NOMO-1 (cell line): ENCODE data around the gene FADS2.

Experiments
- DNase-seq, 2 experiments: peaks; one replicate each; lab custom pipeline; 2025; ENCODE audit not compliant: unreplicated experiment in 2 of 2; lab: John Stamatoyannopoulos, UW

Gene FADS2

DNA sequence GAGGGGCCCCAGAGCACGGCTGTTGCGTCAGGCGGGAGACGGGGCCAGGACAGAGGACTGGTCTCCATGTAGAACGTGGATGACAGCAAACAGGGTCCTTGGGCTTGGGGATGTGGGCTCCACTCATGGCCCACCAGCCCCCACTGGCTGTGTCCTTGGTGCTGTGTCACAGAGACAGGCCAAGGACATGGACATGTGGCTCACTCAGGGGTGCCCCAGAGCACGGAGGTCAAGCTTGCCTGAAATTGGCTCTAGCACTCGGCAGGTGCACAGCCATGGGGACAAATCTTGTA is 14.4 kb downstream of the FADS2 start:
- no peak for DNase-seq

GRCh38 chr11:61844909-61845565 is 16.9 kb downstream of the FADS2 start:
- no peak for DNase-seq

DNA sequence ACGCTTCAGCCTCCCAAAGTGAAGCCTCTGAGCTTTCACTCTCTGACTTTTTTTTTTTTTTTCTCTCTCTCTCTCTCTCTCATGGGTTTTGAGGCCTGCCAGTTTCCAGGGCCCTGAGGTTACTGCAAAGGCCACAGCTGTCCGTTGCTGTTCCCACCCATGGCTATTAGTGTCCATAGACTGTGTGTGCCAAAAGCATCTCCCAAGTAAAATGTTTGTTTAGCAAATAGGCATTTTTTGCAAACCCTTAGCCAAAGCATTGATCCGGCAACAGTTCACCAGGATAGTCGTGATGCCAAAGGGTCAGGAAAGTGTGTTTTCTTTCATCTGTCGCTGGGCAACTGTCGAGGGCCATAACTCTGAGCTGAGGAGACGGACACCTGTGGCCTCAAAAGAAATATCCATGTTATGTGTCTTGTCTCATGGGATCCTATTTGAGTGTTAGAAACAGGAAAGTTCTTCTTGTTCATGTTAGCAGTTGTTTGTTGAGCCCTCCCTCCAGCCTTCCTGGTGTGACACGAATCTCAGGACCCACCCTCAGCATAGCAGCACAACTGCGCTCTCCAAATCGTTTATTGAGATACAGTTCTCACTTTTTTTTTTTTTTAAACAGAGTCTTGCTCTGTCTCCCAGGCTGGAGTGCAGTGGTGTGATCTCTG is 18.4 kb downstream of the FADS2 start:
- no peak for DNase-seq

GRCh38 chr11:61847914-61848581 is 19.9 kb downstream of the FADS2 start:
- no peak for DNase-seq

DNA sequence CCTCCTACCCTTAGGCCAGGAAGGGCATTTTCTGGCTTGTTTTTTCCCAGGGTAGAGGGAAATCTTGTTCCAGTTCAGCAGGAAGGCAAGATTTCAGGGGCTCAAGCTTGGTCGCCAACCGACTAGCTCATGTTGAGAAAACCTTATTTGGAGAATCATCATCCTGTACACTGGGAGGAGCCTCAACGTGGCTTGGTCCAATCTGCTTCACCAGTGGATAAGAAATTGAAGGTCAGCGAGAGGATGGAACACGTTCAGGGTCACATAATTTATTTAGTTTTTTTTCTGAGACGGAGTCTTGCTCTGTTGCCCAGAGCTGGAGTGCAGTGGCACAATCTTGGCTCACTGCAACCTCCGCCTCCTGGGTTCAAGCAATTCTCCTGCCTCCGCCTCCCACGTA is 20.5 kb downstream of the FADS2 start:
- DNase-seq, result no peak

- no peak for DNase-seq
Measured at GRCh38 chr11:61850687-61851086, 22.6 kb downstream of the FADS2 start.

- no peak for DNase-seq
Measured at GRCh38 chr11:61851113-61851899, 23.2 kb downstream of the FADS2 start.

DNA sequence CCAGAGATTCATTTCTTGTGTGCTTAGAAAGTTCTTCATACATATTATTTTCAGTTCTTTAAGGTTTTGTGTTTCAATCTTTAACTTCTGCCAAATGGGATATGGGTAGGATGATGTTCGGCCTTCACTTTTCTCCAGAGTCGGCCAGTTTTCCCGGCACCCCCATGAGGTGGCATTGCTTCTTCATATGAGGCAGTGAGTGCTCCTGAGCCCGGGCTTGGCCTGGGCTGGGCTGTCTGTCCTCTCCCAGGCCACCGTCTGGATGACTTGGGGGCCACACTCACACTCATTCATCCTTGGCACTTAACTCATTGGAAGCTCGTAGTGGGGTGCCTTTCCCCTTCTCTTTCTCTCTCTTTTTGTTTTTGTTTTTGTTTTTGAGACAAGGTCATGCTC is 23.8 kb downstream of the FADS2 start:
- DNase-seq, result no peak

GRCh38 chr11:61853698-61854169 is 25.6 kb downstream of the FADS2 start:
- no peak for DNase-seq

- DNase-seq, result no peak
Measured at GRCh38 chr11:61854206-61854895, 26.3 kb downstream of the FADS2 start.

GRCh38 chr11:61854966-61855714 is 27.0 kb downstream of the FADS2 start:
- DNase-seq, result no peak

GRCh38 chr11:61855939-61856680 is 28.0 kb downstream of the FADS2 start:
- no peak for DNase-seq

GRCh38 chr11:61860054-61860903 is 32.2 kb downstream of the FADS2 start:
- DNase-seq, result no peak

DNA sequence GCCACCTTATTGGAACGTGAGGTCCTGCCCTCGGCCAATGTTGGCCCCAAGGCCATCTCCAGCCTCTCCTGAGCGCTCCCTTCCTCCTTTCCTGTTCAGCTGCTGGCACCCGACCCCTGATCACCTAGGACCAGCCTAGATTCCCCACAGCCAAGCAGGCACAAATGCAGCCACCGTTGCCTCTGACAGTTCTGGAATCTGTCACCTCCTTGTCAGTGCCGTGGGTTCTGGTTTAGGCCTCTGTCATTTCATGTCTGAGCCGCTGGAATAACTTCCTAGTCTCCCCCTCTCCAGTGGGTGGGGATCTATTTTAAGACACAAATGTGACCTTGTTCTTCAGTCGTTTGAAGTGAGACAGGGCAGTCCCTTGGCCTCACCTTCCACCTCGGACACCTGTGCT is 33.5 kb downstream of the FADS2 start:
- DNase-seq, result no peak

DNA sequence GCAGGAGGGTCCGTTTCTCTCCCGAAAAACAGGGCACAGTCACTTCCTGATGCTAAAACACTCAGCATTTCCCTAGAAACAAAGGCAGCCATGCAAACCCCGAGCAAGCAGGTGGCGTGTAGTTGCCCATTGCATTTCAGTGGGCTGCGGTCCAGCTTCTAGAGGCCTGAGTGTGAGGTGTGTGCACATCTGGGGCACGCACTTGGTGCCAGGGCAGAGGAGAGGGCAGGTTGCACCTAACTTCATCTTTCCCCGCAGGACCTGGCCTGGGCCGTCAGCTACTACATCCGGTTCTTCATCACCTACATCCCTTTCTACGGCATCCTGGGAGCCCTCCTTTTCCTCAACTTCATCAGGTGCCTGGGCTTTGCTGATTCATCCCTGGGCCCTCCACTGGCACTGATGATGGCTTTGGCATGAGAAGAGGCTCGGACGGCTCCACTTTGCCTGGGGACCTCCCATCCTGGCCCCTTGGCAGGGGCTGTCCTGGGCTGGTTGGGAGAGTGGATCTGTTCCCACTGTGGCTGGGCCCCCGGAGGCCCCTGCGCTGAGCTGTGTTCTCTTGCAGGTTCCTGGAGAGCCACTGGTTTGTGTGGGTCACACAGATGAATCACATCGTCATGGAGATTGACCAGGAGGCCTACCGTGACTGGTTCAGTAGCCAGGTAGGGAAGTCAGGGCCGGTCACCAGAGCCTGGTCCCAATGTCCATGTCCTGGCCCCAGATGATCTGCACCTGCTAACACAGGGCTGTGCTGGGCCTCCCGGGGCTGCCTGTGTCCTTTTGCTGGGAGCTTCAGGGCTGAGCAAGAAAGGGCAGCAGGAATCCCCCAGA is 34.8 kb downstream of the FADS2 start:
- DNase-seq, result no peak

DNA sequence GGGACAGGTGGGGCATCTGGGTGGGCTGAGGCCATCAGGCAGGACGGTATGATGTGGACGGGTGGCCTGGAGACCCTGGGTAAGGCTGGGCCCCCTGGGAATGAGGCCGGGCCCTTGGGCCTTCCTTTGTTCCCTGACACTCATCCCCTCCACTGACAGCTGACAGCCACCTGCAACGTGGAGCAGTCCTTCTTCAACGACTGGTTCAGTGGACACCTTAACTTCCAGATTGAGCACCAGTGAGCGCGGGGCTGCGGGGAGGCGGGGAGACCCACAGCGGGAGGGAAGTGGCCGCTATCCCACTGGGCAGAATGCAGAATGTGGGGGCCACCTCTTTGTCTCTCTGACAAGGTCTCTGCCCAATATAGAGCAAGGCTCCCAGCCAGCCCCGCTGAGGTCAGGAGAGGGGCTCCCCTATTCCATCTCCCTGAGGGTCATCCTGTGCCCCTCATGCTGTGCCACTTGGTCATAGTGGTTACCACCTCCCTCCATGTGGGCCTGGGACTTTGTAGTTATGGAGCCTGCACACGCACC is 35.5 kb downstream of the FADS2 start:
- no peak for DNase-seq
